ENCODE results near the gene CD58.

The CD58 gene

DNA sequence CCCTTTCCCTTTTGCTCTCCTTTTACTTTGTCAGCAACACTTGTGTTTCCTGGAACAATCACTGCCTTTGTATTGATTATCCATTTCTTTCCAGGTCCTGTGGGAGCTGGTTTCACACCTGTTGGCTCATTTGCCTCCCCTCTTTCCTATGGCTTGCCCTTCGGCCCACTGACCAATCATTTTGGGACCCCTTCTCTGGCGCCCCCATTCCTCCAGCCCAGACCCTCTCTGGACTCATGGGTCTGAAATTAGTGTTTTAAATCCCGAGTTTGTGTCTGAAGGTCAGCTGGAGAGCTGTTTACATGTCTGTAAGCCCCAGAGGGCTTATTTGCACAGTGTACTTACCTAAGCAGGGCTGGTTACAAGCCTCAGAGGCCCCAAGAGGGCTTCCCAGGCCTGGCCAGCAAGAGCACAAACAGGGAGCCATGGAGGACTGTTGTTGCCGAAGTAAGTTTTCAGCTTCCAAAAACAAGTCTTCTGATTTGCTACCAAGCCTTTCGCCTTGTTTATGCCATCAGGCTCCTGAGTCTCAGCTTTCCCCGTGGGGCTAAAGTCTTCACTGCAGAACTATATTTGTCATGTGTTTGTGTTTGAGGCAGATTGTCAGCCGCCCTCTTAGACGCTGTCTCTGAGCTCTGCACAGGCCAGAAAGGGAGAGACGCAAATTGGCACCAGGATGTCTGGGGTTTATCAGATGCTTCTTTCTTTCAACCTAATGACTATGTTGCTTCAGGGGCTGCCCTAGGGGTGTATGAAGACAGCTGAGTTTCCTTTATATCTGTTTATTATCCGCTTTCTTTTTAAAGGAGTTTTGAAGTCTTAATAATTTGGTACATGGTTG lies 104.8 kb downstream of the CD58 start:
- H3K36me3 ChIP-seq, result peaks cover 0 to 19% (median 0%) of the 10 kb centered on the region in 11 experiments; a peak in 4 of 22 replicates
- H3K4me1 ChIP-seq, result 0 out of 20 replicates have a peak, but pooled peaks cover 0 to 4% (median 0%) of the 10 kb centered on the region in 10 experiments
- TF ChIP-seq Cebpa-rat (IDR thresholded peaks at IDR 0.05), result no peak
- H3K27me3 ChIP-seq, result no peaks in the 10 kb centered on the region
- no peaks in the 10 kb centered on the region for H3K9me3 ChIP-seq (replicated peaks in 1 of 11)
- no peak overlapping the region for H3K9ac ChIP-seq
- no peak overlapping the region for H3K4me3 ChIP-seq
- no peak overlapping the region for H3K27ac ChIP-seq
- no peaks in the 10 kb centered on the region for H4K20me1 ChIP-seq
- H3K4me2 ChIP-seq, result no peak overlapping the region

DNA sequence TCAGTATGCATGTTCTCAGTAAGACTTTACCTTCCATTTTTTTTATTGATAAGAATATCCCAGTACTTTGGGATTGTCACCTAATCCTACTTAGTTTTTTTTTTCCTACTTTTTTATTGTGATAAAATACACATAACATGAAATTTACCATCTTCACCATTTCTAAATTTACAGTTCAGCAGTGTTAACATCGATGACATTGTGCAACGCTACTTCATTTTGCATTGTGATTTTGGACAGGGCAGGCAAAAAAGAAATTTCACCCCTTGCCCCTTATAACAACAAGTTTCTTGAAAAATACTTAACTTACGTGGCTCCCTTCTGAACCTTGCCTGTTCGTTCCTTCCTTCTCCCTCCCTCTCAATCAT lies 105.4 kb downstream of the CD58 start:
- Histone ChIP-seq H3K4me3 (no peak overlapping the region), H4K20me1 (no peaks in the 10 kb centered on the region), H3K36me3 (peaks cover 0 to 19% (median 0%) of the 10 kb centered on the region in 11 experiments; a peak in 4 of 22 replicates), H3K9ac (no peak overlapping the region), H3K27me3 (no peaks in the 10 kb centered on the region), H3K9me3 (replicated peaks in 1 of 11) (no peaks in the 10 kb centered on the region), H3K4me2 (no peak overlapping the region), H3K27ac (no peak overlapping the region), H3K4me1 (0 out of 20 replicates have a peak, but pooled peaks cover 0 to under 1% (median 0%) of the 10 kb centered on the region in 10 experiments)
- TF ChIP-seq Cebpa-rat (IDR thresholded peaks at IDR 0.05), result no peak

Measured in BLaER1 treated with 17β-estradiol and CSF1 and Interleukin-3, amounts not matched to agents 10 nM and 100 nM (cell line).